Diencephalon (tissue), 1 donor: ENCODE results near the gene HLA-DPB1. TPM values are rescaled to one million over a fixed set of nuclear protein-coding genes. Genes with fewer than 3 reads are reported as not detected.

ENCODE experiments used
- total RNA-seq: library from RNA; depleted of rRNA; stranded (reverse); fragments of >200 nt; gene quantifications from one replicate; pipeline ENCODE4 v1.2.3, GENCODE V29; 2014

The HLA-DPB1 gene
- 8.3 TPM for total RNA-seq

GRCh38 chr6:33075568-33076405 is at the start of gene HLA-DPB1:
TSS of gene HLA-DPB1 (plus strand) at chr6:33075990. CDS start at chr6:33076042, 52 bp downstream.

GRCh38 chr6:33073431-33073871 is 2.3 kb upstream of the HLA-DPB1 start, which contains the start of gene HLA-DPA1:
TSS of gene HLA-DPA1 (minus strand) at chr6:33073649.

Other genes starting within 250 kb of the HLA-DPB1 start
- 6.5 TPM for gene TAP2, start 237.3 kb upstream of the HLA-DPB1 start, total RNA-seq
- 5.8 TPM for gene PSMB8, start 231.9 kb upstream of the HLA-DPB1 start, total RNA-seq
- 8.3 TPM for gene TAP1, start 222.3 kb upstream of the HLA-DPB1 start, total RNA-seq
- 3.2 TPM for gene PSMB9, start 221.8 kb upstream of the HLA-DPB1 start, total RNA-seq
- 2.3 TPM for gene HLA-DMB, start 135.0 kb upstream of the HLA-DPB1 start, total RNA-seq
- 0.46 TPM for gene HLA-DMA, start 122.9 kb upstream of the HLA-DPB1 start, total RNA-seq
- 87.0 TPM for gene BRD2, start 107.4 kb upstream of the HLA-DPB1 start, total RNA-seq
- gene HLA-DOA, start 66.4 kb upstream of the HLA-DPB1 start, total RNA-seq: 1.2 TPM
- 2.1 TPM for gene HLA-DPA1, start 2.3 kb upstream of the HLA-DPB1 start, total RNA-seq
- 2.3 TPM for gene COL11A2, start 116.5 kb downstream of the HLA-DPB1 start, total RNA-seq
- gene RXRB, start 124.7 kb downstream of the HLA-DPB1 start, total RNA-seq: 27.0 TPM
- gene SLC39A7, start 124.9 kb downstream of the HLA-DPB1 start, total RNA-seq: 53.1 TPM
- 2.5 TPM for gene HSD17B8, start 128.7 kb downstream of the HLA-DPB1 start, total RNA-seq
- 24.2 TPM for gene RING1, start 132.5 kb downstream of the HLA-DPB1 start, total RNA-seq
- 34.8 TPM for gene VPS52, start 195.9 kb downstream of the HLA-DPB1 start, total RNA-seq
- gene RPS18, start 196.1 kb downstream of the HLA-DPB1 start, total RNA-seq: 2,657 TPM
- gene B3GALT4, start 201.1 kb downstream of the HLA-DPB1 start, total RNA-seq: 7.8 TPM
- 35.3 TPM for gene WDR46, start 213.2 kb downstream of the HLA-DPB1 start, total RNA-seq
- gene PFDN6, start 213.6 kb downstream of the HLA-DPB1 start, total RNA-seq: 36.7 TPM
- 34.4 TPM for gene RGL2, start 223.0 kb downstream of the HLA-DPB1 start, total RNA-seq
- 41.5 TPM for gene TAPBP, start 238.1 kb downstream of the HLA-DPB1 start, total RNA-seq
- gene ZBTB22, start 241.8 kb downstream of the HLA-DPB1 start, total RNA-seq: 25.6 TPM
- gene DAXX, start 247.0 kb downstream of the HLA-DPB1 start, total RNA-seq: 22.4 TPM